Measurements from ENCODE around the gene PIGZ. TPM values are rescaled to one million over a fixed set of nuclear protein-coding genes. Genes with fewer than 3 reads are reported as not detected.

PIGZ gene
- total RNA-seq, 3 donors from 2014 or later: 10.5 to 14.4 (median 12.0) TPM

DNA sequence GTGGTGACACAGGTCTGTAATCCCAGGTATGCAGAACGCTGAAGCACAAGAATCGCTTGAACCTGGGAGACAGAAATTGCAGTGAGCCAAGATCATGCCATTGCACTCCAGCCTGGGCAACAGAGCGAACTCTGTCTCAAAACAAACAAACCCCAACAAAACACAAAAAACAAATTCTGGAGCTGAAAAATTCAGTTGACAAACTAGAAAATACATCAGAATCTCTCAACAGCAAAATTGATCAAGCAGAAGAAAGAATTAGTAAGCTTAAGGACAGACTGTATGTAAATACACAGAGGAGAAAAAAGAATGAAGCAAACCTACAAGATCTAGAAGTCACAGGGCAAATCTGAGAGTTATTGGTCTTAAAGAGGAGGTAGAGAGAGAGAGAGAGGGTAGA lies 51.6 kb downstream of the PIGZ start:
- intact Hi-C loops (cut with DNase I; ENCODE audit: low total_unique reads): no loop called here
- no peaks in the 10 kb centered on the region for H3K36me3 ChIP-seq
- DNase-seq (ENCODE audit: low spot score in 2 of 2): no peak
- no peak for TF ChIP-seq POLR2AphosphoS5 (IDR thresholded peaks at IDR 0.05)
- TF ChIP-seq, protein P1, sequence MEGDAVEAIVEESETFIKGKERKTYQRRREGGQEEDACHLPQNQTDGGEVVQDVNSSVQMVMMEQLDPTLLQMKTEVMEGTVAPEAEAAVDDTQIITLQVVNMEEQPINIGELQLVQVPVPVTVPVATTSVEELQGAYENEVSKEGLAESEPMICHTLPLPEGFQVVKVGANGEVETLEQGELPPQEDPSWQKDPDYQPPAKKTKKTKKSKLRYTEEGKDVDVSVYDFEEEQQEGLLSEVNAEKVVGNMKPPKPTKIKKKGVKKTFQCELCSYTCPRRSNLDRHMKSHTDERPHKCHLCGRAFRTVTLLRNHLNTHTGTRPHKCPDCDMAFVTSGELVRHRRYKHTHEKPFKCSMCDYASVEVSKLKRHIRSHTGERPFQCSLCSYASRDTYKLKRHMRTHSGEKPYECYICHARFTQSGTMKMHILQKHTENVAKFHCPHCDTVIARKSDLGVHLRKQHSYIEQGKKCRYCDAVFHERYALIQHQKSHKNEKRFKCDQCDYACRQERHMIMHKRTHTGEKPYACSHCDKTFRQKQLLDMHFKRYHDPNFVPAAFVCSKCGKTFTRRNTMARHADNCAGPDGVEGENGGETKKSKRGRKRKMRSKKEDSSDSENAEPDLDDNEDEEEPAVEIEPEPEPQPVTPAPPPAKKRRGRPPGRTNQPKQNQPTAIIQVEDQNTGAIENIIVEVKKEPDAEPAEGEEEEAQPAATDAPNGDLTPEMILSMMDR (IDR thresholded peaks at IDR 0.05): no peak
- TF ChIP-seq POLR2A (IDR thresholded peaks at IDR 0.05): no peak
- no peaks in the 10 kb centered on the region for H3K27me3 ChIP-seq
- no peak overlapping the region for H3K27ac ChIP-seq
- H3K4me3 ChIP-seq: no peak overlapping the region
- H3K9me3 ChIP-seq: no peaks in the 10 kb centered on the region
- no peaks in the 10 kb centered on the region for H3K4me1 ChIP-seq

DNA sequence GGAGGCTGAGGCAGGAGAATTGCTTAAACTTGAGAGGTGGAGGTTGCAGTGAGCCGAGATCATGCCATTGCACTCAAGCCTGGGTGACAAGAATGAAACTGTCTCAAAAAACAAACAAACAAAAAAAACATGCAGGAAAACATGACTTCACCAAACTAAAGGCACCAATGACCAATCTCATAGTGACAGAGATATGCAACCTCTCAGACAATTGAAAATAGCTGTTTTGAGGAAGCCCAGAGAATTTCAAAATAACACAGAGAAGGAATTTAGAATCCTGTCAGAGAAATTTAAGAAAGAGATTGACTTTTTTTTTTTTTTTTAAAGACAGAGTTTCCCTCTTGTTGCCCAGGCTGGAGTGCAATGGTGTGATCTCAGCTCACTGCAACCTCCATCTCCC lies 52.4 kb downstream of the PIGZ start:
- Histone ChIP-seq H3K36me3 (no peaks in the 10 kb centered on the region), H3K27me3 (no peaks in the 10 kb centered on the region), H3K4me1 (no peaks in the 10 kb centered on the region), H3K27ac (no peak overlapping the region), H3K4me3 (no peak overlapping the region), H3K9me3 (no peaks in the 10 kb centered on the region)
- intact Hi-C loops (cut with DNase I; ENCODE audit: low total_unique reads): no loop called here
- DNase-seq (ENCODE audit: low spot score in 2 of 2): no peak
- TF ChIP-seq POLR2A (IDR thresholded peaks at IDR 0.05): no peak
- TF ChIP-seq, protein P1 (IDR thresholded peaks at IDR 0.05): no peak
- no peak for TF ChIP-seq POLR2AphosphoS5 (IDR thresholded peaks at IDR 0.05)

DNA sequence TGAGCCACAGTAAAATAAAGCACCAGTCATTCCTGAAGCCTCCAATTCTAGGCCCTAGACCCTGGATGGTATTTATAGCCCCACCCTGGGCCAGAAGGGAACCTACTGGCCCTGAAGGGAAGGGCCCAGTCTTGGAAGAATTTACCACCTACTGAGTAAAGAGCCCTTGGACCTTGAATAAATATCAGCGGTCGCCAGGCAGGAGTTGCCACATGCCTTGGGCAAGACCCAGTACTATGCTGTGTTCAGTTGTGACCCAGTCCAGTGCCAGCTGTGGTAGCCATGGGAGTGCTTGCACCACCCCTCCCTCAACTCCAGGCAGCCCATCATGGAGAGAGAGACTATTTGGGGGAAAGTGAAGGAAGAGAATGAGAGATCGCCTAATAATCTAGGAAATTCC lies 53.3 kb downstream of the PIGZ start:
- no peaks in the 10 kb centered on the region for H3K4me1 ChIP-seq
- no peak overlapping the region for H3K4me3 ChIP-seq
- DNase-seq (ENCODE audit: low spot score in 2 of 2): no peak
- no peaks in the 10 kb centered on the region for H3K9me3 ChIP-seq
- no peaks in the 10 kb centered on the region for H3K36me3 ChIP-seq
- intact Hi-C loops (cut with DNase I; ENCODE audit: low total_unique reads): no loop called here
- TF ChIP-seq POLR2A (IDR thresholded peaks at IDR 0.05) (no peak), POLR2AphosphoS5 (IDR thresholded peaks at IDR 0.05) (no peak)
- TF ChIP-seq, protein P1 (IDR thresholded peaks at IDR 0.05): no peak
- H3K27me3 ChIP-seq: no peaks in the 10 kb centered on the region
- H3K27ac ChIP-seq: no peak overlapping the region

DNA sequence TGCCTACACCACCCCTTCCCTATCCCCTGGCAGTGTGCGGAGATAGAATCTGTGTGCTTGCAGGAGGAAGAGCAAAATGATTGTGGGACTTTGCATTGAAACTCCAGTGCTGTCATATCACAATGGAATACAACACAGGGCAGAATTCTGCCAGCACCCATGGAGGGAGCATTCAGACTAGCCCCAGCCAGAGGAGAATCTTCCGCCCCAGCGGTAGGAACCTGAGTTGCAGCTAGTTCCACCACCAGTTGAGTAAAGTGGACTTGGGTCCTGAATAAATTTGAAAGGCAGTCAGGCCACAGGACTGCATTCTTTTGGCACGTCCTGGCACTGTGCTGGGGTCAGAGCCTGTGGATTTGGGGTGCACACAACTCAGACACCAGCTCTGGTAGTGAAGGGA lies 53.8 kb downstream of the PIGZ start:
- no peaks in the 10 kb centered on the region for H3K9me3 ChIP-seq
- no peaks in the 10 kb centered on the region for H3K36me3 ChIP-seq
- no peak overlapping the region for H3K27ac ChIP-seq
- DNase-seq (ENCODE audit: low spot score in 2 of 2): no peak
- intact Hi-C loops (cut with DNase I; ENCODE audit: low total_unique reads): no loop called here
- no peaks in the 10 kb centered on the region for H3K27me3 ChIP-seq
- H3K4me1 ChIP-seq: no peaks in the 10 kb centered on the region
- TF ChIP-seq, protein P1 (IDR thresholded peaks at IDR 0.05): no peak
- TF ChIP-seq POLR2AphosphoS5 (IDR thresholded peaks at IDR 0.05) (no peak), POLR2A (IDR thresholded peaks at IDR 0.05) (no peak)
- H3K4me3 ChIP-seq: no peak overlapping the region

DNA sequence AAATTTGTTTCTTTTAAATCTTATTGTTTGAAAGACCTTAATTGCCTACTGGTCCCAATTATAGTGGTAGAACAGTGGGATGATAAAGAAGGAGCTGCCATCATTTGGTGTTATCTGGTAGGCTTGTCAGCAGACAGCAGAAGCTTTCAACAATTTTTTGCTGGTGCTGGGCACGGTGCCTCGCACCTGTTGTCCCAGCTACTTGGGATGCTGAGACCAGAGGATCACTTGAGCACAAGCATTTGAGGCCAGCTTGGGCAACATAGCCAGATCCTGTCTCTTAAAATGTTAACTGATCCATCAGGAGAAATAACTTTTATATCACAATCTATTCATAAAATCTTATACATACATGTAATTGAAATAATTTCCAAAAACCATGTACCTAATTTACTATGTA lies 64.9 kb downstream of the PIGZ start:
- TF ChIP-seq POLR2A (IDR thresholded peaks at IDR 0.05): no peak
- TF ChIP-seq, protein P1 (IDR thresholded peaks at IDR 0.05): no peak
- TF ChIP-seq POLR2AphosphoS5 (IDR thresholded peaks at IDR 0.05): no peak
- H3K27ac ChIP-seq: no peak overlapping the region
- no peak for DNase-seq (ENCODE audit: low spot score in 2 of 2)
- intact Hi-C loops (cut with DNase I; ENCODE audit: low total_unique reads): no loop called here
- H3K4me1 ChIP-seq: no peaks in the 10 kb centered on the region
- no peak overlapping the region for H3K4me3 ChIP-seq
- H3K9me3 ChIP-seq: no peaks in the 10 kb centered on the region
- H3K36me3 ChIP-seq: peaks cover 8% of the 10 kb centered on the region
- no peaks in the 10 kb centered on the region for H3K27me3 ChIP-seq
